Vagina (tissue), 2 donors: ENCODE results near the gene PI16.

Source experiments
- POLR2A ChIP-seq, 2 donors: fragments of 450-650 bp; IDR thresholded peaks; one replicate each; pipeline ENCODE4 v1.6.1; 2017; ENCODE audit warnings: antibody characterized with exemption in 2 of 2, mild to moderate bottlenecking in 2 of 2, moderate library complexity in 2 of 2
- TF ChIP-seq, protein P1 (sequence below), 3 experiments: fragments of 450-650 bp in 2 of 3; fragments of 200-600 bp in 1 of 3; sonication (generic) in 1 of 3; IDR thresholded peaks; one replicate each; pipeline ENCODE4 v1.5.1; 2017 to 2019; ENCODE audit warnings: antibody characterized with exemption in 3 of 3, mild to moderate bottlenecking in 2 of 3, moderate library complexity in 2 of 3

DNA sequence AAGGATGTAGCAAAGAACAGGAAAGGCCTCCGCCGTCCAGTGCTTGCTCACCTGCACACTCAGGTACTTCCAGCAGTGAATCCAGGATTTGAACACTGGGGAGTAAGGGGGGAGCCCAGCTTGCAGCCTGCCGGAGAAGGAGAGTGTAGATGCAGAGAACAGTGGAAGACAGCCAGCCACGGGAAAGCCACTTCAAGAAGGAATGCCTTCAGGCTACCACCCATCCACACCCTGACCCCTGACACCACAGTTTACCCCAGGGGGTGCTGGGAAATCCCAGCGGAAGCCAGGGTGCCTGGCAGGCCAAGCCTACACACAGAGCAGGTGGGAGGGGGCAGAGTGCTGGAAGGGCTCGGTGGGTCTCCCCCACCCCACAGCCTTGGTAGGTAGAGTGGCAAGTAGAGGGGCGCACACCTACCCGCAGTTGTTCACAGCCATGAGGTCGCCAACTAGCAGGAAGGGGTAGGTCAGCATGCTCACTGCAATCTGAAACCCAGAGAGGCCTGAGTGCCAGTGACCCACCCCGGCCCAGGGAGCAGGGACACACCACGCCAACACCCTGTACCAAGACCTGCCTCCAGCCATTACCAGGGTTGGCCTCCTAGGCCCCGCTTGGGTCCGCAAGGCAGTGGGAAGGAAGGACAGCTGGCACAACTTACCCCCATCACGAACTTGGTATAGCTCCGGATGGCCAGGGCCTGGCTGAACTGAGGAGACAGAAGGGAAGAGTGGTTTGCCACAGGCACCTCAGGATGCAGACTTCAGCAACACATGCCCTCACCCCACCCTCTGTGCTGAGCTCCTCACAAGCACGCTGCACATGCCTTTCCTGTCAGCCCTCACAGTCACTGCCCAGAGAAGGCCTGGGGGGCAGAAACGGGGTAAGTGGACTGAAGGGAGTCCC, 15.7 kb downstream of the PI16 start:
- TF ChIP-seq, protein P1, sequence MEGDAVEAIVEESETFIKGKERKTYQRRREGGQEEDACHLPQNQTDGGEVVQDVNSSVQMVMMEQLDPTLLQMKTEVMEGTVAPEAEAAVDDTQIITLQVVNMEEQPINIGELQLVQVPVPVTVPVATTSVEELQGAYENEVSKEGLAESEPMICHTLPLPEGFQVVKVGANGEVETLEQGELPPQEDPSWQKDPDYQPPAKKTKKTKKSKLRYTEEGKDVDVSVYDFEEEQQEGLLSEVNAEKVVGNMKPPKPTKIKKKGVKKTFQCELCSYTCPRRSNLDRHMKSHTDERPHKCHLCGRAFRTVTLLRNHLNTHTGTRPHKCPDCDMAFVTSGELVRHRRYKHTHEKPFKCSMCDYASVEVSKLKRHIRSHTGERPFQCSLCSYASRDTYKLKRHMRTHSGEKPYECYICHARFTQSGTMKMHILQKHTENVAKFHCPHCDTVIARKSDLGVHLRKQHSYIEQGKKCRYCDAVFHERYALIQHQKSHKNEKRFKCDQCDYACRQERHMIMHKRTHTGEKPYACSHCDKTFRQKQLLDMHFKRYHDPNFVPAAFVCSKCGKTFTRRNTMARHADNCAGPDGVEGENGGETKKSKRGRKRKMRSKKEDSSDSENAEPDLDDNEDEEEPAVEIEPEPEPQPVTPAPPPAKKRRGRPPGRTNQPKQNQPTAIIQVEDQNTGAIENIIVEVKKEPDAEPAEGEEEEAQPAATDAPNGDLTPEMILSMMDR (IDR thresholded peaks at IDR 0.05): no peak
- TF ChIP-seq POLR2A (IDR thresholded peaks at IDR 0.05): no peak
